A673 (cell line): Measurements from ENCODE around the gene CDC37. TPM values are rescaled to one million over a fixed set of nuclear protein-coding genes. Genes with fewer than 3 reads are reported as not detected.
A peak's percentile ranks its signal among the peaks of the same experiment; 100 is the strongest.

Experiments used
- Bru-seq: library from RNA; stranded (reverse); fragments of 400-500 nt; gene quantifications from one replicate; lab custom pipeline; 2021; lab: Mats Ljungman, UMichigan
- BruChase-seq, 2 experiments: library from RNA; stranded (reverse); fragments of 400-500 nt; gene quantifications; one replicate each; lab custom pipeline; 2021; lab: Mats Ljungman, UMichigan
- BruUV-seq: library from RNA; stranded (reverse); fragments of 400-500 nt; replicated peaks from 2 replicates; lab custom pipeline; 2021; lab: Mats Ljungman, UMichigan
- CTCF ChIA-PET: fragments of 300-600 bp; sonication (Branson Sonifier 250); formaldehyde crosslinking; loops from one replicate; lab custom pipeline; 2022; ENCODE audit warnings: antibody characterized with exemption; lab: Charles Lee
- POLR2A ChIA-PET: fragments of 300-600 bp; sonication (Branson Sonifier 250); formaldehyde crosslinking; loops from one replicate; lab custom pipeline; 2022; ENCODE audit warnings: antibody characterized with exemption; ENCODE audit not compliant: low non-redundant PET; lab: Charles Lee
- DNase-seq: peaks from one replicate; pipeline ENCODE4 v3.0.0-alpha.2; 2015; ENCODE audit warnings: low spot score
- H3K27ac ChIP-seq: fragments of 200-600 bp; sonication (generic); 2 replicates; pipeline ENCODE4 v1.5.1; 2016; ENCODE audit warnings: mixed run types, low read depth, mild to moderate bottlenecking, mixed read lengths, antibody characterized with exemption, low read length; ENCODE audit not compliant: poor library complexity, severe bottlenecking
- H3K27me3 ChIP-seq: fragments of 200-600 bp; sonication (generic); replicated peaks from 2 replicates; pipeline ENCODE4 v1.6.1; 2017; ENCODE audit warnings: mixed run types, low read depth, mild to moderate bottlenecking, mixed read lengths, antibody characterized with exemption, low read length; ENCODE audit not compliant: insufficient read depth, poor library complexity
- H3K36me3 ChIP-seq: fragments of 200-600 bp; sonication (generic); 2 replicates; pipeline ENCODE4 v1.6.1; 2016; ENCODE audit warnings: mixed run types, mild to moderate bottlenecking, mixed read lengths, antibody characterized with exemption, low read length; ENCODE audit not compliant: insufficient read depth, poor library complexity, severe bottlenecking
- H3K4me1 ChIP-seq: fragments of 200-600 bp; sonication (generic); 2 replicates; pipeline ENCODE4 v1.6.1; 2017; ENCODE audit warnings: mixed run types, mild to moderate bottlenecking, mixed read lengths, antibody characterized with exemption, low read length; ENCODE audit not compliant: insufficient read depth, poor library complexity, severe bottlenecking
- H3K4me3 ChIP-seq: fragments of 200-600 bp; sonication (generic); 2 replicates; pipeline ENCODE4 v1.5.1; 2016; ENCODE audit warnings: low read depth, mixed run types, mild to moderate bottlenecking, mixed read lengths, low read length; ENCODE audit not compliant: poor library complexity, severe bottlenecking
- H3K9me3 ChIP-seq: fragments of 200-600 bp; sonication (generic); 2 replicates; pipeline ENCODE4 v1.6.1; 2016; ENCODE audit warnings: mixed run types, low read depth, mild to moderate bottlenecking, mixed read lengths, antibody characterized with exemption, low read length; ENCODE audit not compliant: poor library complexity, severe bottlenecking
- EZH2 ChIP-seq: fragments of 200-600 bp; sonication (generic); IDR thresholded peaks from 2 replicates; pipeline ENCODE4 v1.6.1; 2017; ENCODE audit warnings: borderline replicate concordance, low read depth, mild to moderate bottlenecking, mixed read lengths, antibody characterized with exemption, low read length; ENCODE audit not compliant: poor library complexity, severe bottlenecking
- intact Hi-C: fragments of 100-400 bp; cut with micrococcal nuclease; formaldehyde crosslinking; loops from one replicate; pipeline ENCODE4 v1.10.0; 2022; ENCODE audit not compliant: unreplicated experiment
- long read RNA-seq: library from polyadenylated mRNA; stranded (forward); transcript quantifications from one replicate; pipeline ENCODE4 v2.0.0, GENCODE V29; 2022
- total RNA-seq: library from RNA; stranded (reverse); gene quantifications from 2 replicates; pipeline ENCODE4 v1.2.3, GENCODE V29; 2021
- TF ChIP-seq, protein P1 (sequence below): fragments of 300-800, 200-600 bp; sonication (generic); conservative IDR thresholded peaks from 2 replicates; pipeline ENCODE4 v1.5.1; 2017; ENCODE audit warnings: low read depth, mild to moderate bottlenecking, antibody characterized with exemption, low read length, moderate library complexity, mixed read lengths

CDC37 gene
- total RNA-seq (272 and 288 TPM in 2 replicates), Bru-seq, nascent RNA (percentile 81 among the genes with signal in this experiment), BruChase-seq, experiment 1, labeled RNA remaining after a 2-hour chase (percentile 78 among the genes with signal in this experiment), BruChase-seq, experiment 2, labeled RNA remaining after a 6-hour chase (percentile 91 among the genes with signal in this experiment)
- long read RNA-seq, transcript CDC37-201 (8 exons, 1,608 nt) = major isoform, 312 of 486 reads
- long read RNA-seq, transcript CDC37-209 (7 exons, 1,377 nt) = minor isoform, 51 of 486 reads
- long read RNA-seq, partial matches to known transcripts = 62 of 486 reads
- long read RNA-seq, other reads (novel, unspliced or antisense) = 61 of 486 reads

DNA sequence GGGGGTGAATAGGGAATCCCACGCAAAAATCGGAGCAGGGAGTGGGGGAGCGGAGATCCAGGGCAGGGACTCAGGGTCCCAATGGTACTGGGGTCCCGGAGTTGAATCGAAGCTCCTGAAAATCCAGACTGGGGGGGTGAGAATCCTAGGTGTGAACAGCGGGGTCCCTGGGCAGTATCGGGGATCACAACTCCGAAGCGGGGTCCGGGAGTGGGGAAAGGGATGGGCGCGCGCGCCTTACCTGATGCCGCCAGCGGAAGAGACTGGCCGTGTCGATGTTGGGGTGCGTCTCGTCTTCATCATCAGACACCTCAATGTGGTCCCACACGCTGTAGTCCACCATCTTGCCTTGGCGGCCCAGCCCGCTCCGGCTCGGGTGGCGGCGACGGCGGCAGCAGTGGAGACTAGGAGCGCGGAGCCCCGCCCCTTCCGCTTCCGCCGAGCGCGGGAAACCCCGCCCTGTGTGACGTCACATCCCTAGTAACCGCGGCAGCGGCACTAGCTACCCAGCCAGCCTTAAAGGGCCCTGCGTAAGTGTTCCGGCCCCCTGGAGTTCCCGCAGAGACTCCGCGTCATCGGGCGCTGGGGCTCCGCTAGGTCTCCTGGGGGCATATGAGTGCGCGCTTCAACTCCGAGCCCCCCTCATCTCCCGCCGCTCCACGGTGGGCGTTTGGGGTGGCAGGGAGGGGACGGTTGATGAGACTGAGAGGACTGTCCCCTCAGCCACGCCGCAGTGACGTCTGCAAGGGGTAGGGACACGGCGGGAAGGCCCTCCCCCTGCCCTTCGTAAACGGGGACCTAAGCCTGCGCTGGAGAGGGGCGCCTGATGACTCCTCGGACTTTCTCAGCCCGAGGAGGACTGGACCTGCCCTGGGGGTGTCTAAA, at the start of gene CDC37:
Gene CDC37 (minus strand): TSS at position 406 of the 885 bp plus-strand sequence. CDS start 63 bp downstream, at position 343.
- no peaks in the 10 kb centered on the region for H3K9me3 ChIP-seq
- peak; percentile 98 for DNase-seq
- H3K4me3 ChIP-seq = peak within 1 kb of the TSS; percentile 72
- TSS peak; percentile 35 for BruUV-seq
- H3K4me1 ChIP-seq = peaks cover 18% of the 10 kb centered on the region
- intact Hi-C loops = loop anchor here (2.0 to 10.0 kb wide), 3 partner anchors 15 to 251 kb away; partner anchors contain the start of gene ILF3
- no peak for TF ChIP-seq EZH2
- TF ChIP-seq, protein P1, sequence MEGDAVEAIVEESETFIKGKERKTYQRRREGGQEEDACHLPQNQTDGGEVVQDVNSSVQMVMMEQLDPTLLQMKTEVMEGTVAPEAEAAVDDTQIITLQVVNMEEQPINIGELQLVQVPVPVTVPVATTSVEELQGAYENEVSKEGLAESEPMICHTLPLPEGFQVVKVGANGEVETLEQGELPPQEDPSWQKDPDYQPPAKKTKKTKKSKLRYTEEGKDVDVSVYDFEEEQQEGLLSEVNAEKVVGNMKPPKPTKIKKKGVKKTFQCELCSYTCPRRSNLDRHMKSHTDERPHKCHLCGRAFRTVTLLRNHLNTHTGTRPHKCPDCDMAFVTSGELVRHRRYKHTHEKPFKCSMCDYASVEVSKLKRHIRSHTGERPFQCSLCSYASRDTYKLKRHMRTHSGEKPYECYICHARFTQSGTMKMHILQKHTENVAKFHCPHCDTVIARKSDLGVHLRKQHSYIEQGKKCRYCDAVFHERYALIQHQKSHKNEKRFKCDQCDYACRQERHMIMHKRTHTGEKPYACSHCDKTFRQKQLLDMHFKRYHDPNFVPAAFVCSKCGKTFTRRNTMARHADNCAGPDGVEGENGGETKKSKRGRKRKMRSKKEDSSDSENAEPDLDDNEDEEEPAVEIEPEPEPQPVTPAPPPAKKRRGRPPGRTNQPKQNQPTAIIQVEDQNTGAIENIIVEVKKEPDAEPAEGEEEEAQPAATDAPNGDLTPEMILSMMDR = no peak
- POLR2A ChIA-PET = interaction anchor here (0.6 kb wide), 1 partner anchor 208 kb away, joined by 3 read pairs; no protein-coding TSS in a partner anchor
- H3K36me3 ChIP-seq = peaks cover 10% of the 10 kb centered on the region
- H3K27ac ChIP-seq = peak within 1 kb of the TSS; percentile 89
- no peaks in the 10 kb centered on the region for H3K27me3 ChIP-seq
- CTCF ChIA-PET = interaction anchor here (0.5 to 5.6 kb wide), 12 partner anchors 9 to 733 kb away, joined by 3 to 34 read pairs (median 5); partner anchors contain the start of gene RAVER1

DNA sequence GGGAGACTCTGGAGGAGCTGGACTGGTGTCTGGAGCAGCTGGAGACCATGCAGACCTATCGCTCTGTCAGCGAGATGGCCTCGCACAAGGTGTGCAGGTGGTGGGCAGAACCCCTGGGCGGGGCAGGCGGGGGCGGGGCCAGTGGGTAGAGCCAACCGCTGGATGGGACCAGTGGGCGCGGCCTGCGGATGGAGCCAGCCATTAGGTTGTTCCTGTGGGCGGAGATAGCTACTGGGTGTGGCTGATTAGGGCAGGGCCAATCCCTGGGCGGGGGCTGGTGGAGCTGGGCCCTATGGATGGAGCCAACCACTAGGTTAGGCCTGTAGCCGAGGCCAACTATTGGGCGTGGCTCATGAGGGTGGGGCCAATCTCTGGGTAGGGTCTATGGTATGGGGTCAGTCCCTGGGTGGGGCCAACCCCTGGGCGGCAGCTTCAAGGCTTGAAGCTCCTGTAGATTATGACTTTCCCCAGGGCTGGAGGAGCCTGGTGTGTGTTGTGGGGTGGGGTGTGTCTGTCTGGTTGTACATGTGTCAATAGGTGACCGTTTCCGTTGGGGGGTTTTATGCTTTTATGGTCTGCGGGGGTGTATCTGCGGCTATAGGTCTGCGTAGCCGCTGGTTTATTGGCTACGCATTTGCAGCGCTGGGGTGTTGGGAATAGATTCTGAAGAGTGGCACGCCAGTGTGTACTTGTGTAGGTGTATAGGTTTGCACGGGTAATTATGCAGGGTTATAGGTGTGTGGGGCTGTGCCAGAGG, 47.7 kb upstream of the CDC37 start:
- no TSS peak for BruUV-seq
- Histone ChIP-seq H3K9me3 (no peaks in the 10 kb centered on the region), H3K27ac (no peak overlapping the region), H3K4me3 (no peak overlapping the region), H3K27me3 (no peaks in the 10 kb centered on the region), H3K4me1 (peaks cover 5% of the 10 kb centered on the region), H3K36me3 (peaks cover 3% of the 10 kb centered on the region)
- intact Hi-C loops = no loop called here
- ChIA-PET POLR2A (interaction anchor here (0.6 kb wide), 1 partner anchor 220 kb away, joined by 4 read pairs; no protein-coding TSS in a partner anchor), CTCF (no interaction called here)
- peak; percentile 60 for DNase-seq
- TF ChIP-seq, protein P1 = no peak
